ENCODE measurements around the gene KLF15. TPM values are rescaled to one million over a fixed set of nuclear protein-coding genes. Genes with fewer than 3 reads are reported as not detected.

Gene KLF15
- total RNA-seq, 1 donor from 2014 or later: 0.31 TPM

DNA sequence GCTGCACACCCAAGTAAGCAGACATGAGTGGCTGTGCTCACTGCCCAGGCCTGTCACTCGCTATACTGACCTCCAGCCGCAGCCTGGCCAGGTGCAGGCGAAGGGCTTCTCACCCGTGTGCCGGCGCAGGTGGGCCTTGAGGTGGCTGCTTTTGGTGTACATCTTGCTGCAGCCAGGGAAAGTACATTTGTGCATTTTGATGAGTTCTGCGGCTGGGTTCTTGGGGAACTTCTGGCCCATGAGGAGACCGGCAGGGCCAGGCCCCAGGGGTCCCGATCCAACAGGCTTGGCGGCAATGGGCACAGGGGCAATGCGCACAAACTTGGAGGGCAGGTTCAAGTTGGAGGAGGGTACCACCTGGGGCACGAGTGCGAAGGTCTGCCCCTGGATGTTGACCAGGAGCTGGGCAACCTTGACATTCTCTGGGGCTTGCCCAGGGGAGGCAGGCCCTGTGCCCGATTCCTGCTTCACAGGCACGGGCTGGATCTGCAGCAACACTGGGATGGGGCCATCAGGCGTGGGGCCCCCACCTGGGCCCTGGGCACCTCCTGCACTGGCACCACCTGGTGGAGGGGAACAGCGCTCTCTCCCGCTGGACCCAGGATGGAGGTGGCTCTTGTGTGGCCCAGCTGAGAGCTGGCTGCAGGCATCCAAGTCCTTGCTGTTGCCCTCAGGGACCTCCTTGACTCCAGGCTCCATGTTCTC, 5.3 kb downstream of the KLF15 start:
- TF ChIP-seq, protein P1, sequence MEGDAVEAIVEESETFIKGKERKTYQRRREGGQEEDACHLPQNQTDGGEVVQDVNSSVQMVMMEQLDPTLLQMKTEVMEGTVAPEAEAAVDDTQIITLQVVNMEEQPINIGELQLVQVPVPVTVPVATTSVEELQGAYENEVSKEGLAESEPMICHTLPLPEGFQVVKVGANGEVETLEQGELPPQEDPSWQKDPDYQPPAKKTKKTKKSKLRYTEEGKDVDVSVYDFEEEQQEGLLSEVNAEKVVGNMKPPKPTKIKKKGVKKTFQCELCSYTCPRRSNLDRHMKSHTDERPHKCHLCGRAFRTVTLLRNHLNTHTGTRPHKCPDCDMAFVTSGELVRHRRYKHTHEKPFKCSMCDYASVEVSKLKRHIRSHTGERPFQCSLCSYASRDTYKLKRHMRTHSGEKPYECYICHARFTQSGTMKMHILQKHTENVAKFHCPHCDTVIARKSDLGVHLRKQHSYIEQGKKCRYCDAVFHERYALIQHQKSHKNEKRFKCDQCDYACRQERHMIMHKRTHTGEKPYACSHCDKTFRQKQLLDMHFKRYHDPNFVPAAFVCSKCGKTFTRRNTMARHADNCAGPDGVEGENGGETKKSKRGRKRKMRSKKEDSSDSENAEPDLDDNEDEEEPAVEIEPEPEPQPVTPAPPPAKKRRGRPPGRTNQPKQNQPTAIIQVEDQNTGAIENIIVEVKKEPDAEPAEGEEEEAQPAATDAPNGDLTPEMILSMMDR (IDR thresholded peaks at IDR 0.05): no peak
- no peak overlapping the region for H3K4me3 Mint-ChIP-seq

DNA sequence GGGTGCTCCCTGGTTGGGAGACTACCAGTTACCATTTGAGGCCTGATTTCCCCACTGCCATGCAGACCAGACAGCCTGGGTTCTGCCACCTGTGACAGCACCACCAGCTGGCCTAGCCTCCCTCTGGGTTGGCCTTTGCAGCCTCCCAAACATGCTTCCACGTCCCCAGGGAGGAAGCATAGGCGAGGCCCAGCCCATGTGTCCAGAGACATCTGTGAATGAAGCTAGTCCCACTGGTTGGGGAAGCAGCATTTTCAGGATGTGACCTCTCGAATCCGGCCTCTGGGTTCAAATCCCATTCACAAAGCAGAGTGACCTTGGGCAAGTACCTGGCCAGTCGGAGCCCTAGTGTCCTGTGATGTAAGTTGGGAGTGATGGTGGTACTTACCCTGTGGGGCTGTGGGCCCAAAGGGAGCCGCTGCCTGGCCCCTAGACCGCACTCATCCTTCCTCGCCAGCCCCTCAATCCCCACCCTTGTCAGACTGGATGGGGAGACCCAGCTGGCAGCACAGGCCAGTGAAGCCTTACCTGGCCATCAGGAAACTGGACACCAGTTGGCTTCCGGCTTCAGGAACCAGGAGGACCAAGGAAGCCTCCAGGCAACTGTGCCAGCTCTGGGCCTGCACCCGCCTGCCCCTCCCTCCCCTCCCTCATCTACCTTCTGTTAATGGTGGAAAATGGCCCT, 6.0 kb downstream of the KLF15 start:
- no peak overlapping the region for H3K27ac Mint-ChIP-seq
- peaks cover 4% of the 10 kb centered on the region for H3K4me1 Mint-ChIP-seq
- CTCF ChIA-PET: interaction anchor here (1.1 kb wide), 1 partner anchor 39 kb away, joined by 3 read pairs; no protein-coding TSS in a partner anchor
- ATAC-seq (ENCODE audit: low read depth) (no peak), DNase-seq (peak; percentile 9)
- TF ChIP-seq, protein P1 (IDR thresholded peaks at IDR 0.05): no peak
- H3K27me3 Mint-ChIP-seq: peaks cover 9% of the 10 kb centered on the region
- H3K4me3 Mint-ChIP-seq: no peak overlapping the region
- no peaks in the 10 kb centered on the region for H3K9me3 Mint-ChIP-seq
- no peaks in the 10 kb centered on the region for H3K36me3 Mint-ChIP-seq (ENCODE audit: low read depth)
- POLR2A ChIA-PET: no interaction called here
- intact Hi-C loops (cut with micrococcal nuclease): no loop called here

More for the DNA sequence above, 5.3 kb downstream of the KLF15 start:
- Mint-ChIP-seq H3K27ac (no peak overlapping the region), H3K36me3 (ENCODE audit: low read depth) (peaks cover 1% of the 10 kb centered on the region), H3K4me1 (peaks cover 7% of the 10 kb centered on the region), H3K9me3 (no peaks in the 10 kb centered on the region), H3K27me3 (peaks cover 12% of the 10 kb centered on the region)
- ChIA-PET CTCF (interaction anchor here (1.1 kb wide), 1 partner anchor 38 kb away, joined by 3 read pairs; no protein-coding TSS in a partner anchor), POLR2A (no interaction called here)
- peak; percentile 2 for DNase-seq
- ATAC-seq (ENCODE audit: low read depth): no peak
- intact Hi-C loops (cut with micrococcal nuclease): no loop called here

DNA sequence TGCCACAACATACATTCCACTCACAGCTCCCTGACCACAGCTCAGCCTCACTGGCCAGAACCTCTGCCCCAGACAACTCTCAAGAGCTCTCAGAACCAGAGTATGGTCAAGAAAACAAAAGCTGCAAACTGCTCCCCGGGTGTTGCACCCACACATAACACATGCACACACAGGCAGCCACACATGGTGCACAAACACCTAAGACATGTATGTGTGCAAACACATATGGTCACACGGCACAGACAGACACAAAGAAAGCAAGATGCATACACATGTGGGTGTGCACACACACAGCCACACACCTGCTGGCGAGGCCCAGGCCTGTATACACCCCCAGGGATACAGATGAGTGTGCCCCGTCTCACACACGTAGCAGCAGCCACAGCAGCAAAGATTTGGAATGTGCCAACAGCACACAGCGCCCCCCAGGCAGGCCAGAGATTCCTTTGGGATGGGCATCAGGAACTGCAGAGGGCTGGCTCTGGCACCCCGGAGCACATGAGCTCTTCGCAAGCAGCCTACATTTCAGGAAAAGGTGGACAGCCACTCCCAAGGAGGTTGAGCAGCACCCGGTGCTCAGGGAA, 6.6 kb downstream of the KLF15 start:
- TF ChIP-seq, protein P1 (IDR thresholded peaks at IDR 0.05): no peak
- intact Hi-C loops (cut with micrococcal nuclease): no loop called here
- DNase-seq (peak; percentile 7), ATAC-seq (ENCODE audit: low read depth) (no peak)
- H3K9me3 Mint-ChIP-seq: no peaks in the 10 kb centered on the region
- CTCF ChIA-PET: interaction anchor here (1.1 kb wide), 1 partner anchor 39 kb away, joined by 3 read pairs; no protein-coding TSS in a partner anchor
- no peaks in the 10 kb centered on the region for H3K36me3 Mint-ChIP-seq (ENCODE audit: low read depth)
- H3K4me3 Mint-ChIP-seq: no peak overlapping the region
- peaks cover 8% of the 10 kb centered on the region for H3K27me3 Mint-ChIP-seq
- POLR2A ChIA-PET: no interaction called here
- no peak overlapping the region for H3K27ac Mint-ChIP-seq
- peaks cover 2% of the 10 kb centered on the region for H3K4me1 Mint-ChIP-seq

DNA sequence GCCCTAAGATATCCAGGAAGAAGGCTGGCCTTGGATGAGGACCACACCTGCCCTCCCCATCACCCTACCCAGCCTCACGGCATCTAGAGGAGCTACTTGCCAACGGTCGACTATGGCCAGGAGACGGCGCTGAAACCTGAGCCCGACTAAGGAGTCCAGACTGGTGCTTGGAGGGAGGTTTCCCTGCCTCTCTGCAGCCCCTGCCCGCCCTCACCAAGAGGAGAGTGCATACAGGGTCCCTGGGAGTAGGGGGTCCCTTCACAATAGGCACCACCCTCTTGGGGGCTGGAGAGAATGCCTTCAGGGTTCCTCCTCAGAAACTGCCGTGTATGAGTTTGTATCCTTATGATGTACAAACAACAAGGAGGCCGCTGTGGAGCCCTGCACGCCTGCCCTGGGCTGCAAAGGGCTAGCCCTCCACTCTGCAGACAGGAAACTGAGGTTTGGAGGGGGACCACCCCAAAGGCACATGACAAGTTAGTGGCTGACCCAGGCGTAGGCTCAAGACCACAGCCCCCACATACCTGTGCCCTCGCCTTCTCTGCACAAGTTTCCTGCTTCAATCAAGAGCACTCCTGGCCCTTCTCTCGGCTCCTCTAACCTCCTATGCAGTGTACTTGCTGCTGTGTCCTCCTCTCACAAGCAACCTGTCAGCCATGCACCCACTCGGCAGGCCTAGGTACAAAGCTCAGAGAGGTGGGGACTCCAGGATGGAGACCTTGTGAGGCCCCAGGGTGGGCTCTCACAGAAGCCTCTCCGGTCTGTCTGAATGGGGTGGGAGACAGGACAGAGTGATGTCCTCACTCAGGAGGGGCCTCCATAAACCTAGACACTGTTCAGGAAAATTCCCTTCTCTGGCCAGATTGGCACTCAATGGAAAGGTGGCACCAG, 7.4 kb downstream of the KLF15 start:
- Mint-ChIP-seq H3K4me3 (no peak overlapping the region), H3K36me3 (ENCODE audit: low read depth) (no peaks in the 10 kb centered on the region), H3K27me3 (peaks cover 4% of the 10 kb centered on the region), H3K4me1 (no peaks in the 10 kb centered on the region), H3K9me3 (no peaks in the 10 kb centered on the region), H3K27ac (no peak overlapping the region)
- peak; percentile 11 for DNase-seq
- TF ChIP-seq, protein P1 (IDR thresholded peaks at IDR 0.05): no peak
- ATAC-seq (ENCODE audit: low read depth): no peak
- intact Hi-C loops (cut with micrococcal nuclease): no loop called here
- POLR2A ChIA-PET: no interaction called here
- CTCF ChIA-PET: no interaction called here

All from activated B cell treated with CpG ODN at 0.5 μM for 24 hours (primary cell).